HG03196 (cell line): ENCODE results near the gene ZNF93.
"Not testable (repeated sequence)": the region's sequence is repeated elsewhere in the genome, so short reads cannot be mapped to it uniquely, and the experiment has no call there.

Source experiments
- ATAC-seq: cut with Tn5 transposase; IDR thresholded peaks from one replicate; pipeline ENCODE4 v1.9.1; 2021; ENCODE audit not compliant: unreplicated experiment

ZNF93 gene

GRCh38 chr19:19900729-19901444 is at the start of gene ZNF93:
ZNF93 (plus strand) TSS chr19:19900946; CDS start chr19:19901089, 143 bp downstream.
- peak; percentile 90 for ATAC-seq

GRCh38 chr19:19851740-19852139 is 49.0 kb upstream of the ZNF93 start:
- not testable (repeated sequence) for ATAC-seq

- no peak for ATAC-seq
Measured at GRCh38 chr19:19858751-19859150, 42.0 kb upstream of the ZNF93 start.

- no peak for ATAC-seq
Measured at GRCh38 chr19:19860756-19861390, 39.9 kb upstream of the ZNF93 start.

GRCh38 chr19:19865750-19866610 is 34.8 kb upstream of the ZNF93 start, which contains the start of gene ZNF253:
ZNF253 (plus strand) TSS chr19:19865882; CDS start chr19:19865997, 115 bp downstream.
- peak; percentile 98 for ATAC-seq

GRCh38 chr19:19866611-19867248 is 34.0 kb upstream of the ZNF93 start:
- no peak for ATAC-seq

GRCh38 chr19:19870086-19870485 is 30.7 kb upstream of the ZNF93 start:
- not testable (repeated sequence) for ATAC-seq

GRCh38 chr19:19871932-19872331 is 28.8 kb upstream of the ZNF93 start:
- no peak for ATAC-seq

- no peak for ATAC-seq
Measured at GRCh38 chr19:19873381-19873780, 27.4 kb upstream of the ZNF93 start.

GRCh38 chr19:19877724-19878123 is 23.0 kb upstream of the ZNF93 start:
- no peak for ATAC-seq

- no peak for ATAC-seq
Measured at GRCh38 chr19:19884583-19884982, 16.2 kb upstream of the ZNF93 start.

GRCh38 chr19:19892055-19892941 is 8.4 kb upstream of the ZNF93 start:
- not testable (repeated sequence) for ATAC-seq

GRCh38 chr19:19900139-19900728 is 512 bp upstream of the ZNF93 start:
- ATAC-seq: peak; percentile 16

GRCh38 chr19:19907551-19907950 is 6.8 kb downstream of the ZNF93 start:
- ATAC-seq: not testable (repeated sequence)

- no peak for ATAC-seq
Measured at GRCh38 chr19:19909654-19910053, 8.9 kb downstream of the ZNF93 start.

GRCh38 chr19:19911150-19911549 is 10.4 kb downstream of the ZNF93 start:
- ATAC-seq: no peak

- no peak for ATAC-seq
Measured at GRCh38 chr19:19914596-19914995, 13.8 kb downstream of the ZNF93 start.

- ATAC-seq: not testable (repeated sequence)
Measured at GRCh38 chr19:19930417-19930816, 29.7 kb downstream of the ZNF93 start.
